ENCODE data around the gene HHAT. TPM values are rescaled to one million over a fixed set of nuclear protein-coding genes. Genes with fewer than 3 reads are reported as not detected.

HHAT gene
- total and polyA plus RNA-seq, 12 donors: 0.81 to 4.3 (median 2.6) TPM

GRCh38 chr1:210687582-210688279, 359.0 kb downstream of the HHAT start:
- Histone ChIP-seq H3K4me1 (peaks cover 0 to 1% (median 0%) of the 10 kb centered on the region in 9 donors), H3K4me3 (no peak overlapping the region), H3K27me3 (no peaks in the 10 kb centered on the region), H3K27ac (no peak overlapping the region), H3K9me3 (no peaks in the 10 kb centered on the region), H3K36me3 (no peaks in the 10 kb centered on the region)
- intact Hi-C loops (cut with DNase I): no loop called here
- DNase-seq (no peak), ATAC-seq (no peak)
- WGBS, 2 donors: 84 to 92% methylated on average over 7 of the region's 7 CpGs
- no peak for TF ChIP-seq CTCF (IDR thresholded peaks at IDR 0.05)

GRCh38 chr1:210688512-210689234, 360.0 kb downstream of the HHAT start:
- no peak for DNase-seq
- no peaks in the 10 kb centered on the region for H3K9me3 ChIP-seq
- intact Hi-C loops (cut with DNase I): no loop called here
- ATAC-seq: peak in 1 of 8 donors; percentile 53
- peaks cover 0 to 4% (median 0%) of the 10 kb centered on the region in 9 donors for H3K4me1 ChIP-seq
- no peak for TF ChIP-seq CTCF (IDR thresholded peaks at IDR 0.05)
- H3K4me3 ChIP-seq: no peak overlapping the region
- H3K27ac ChIP-seq: no peak overlapping the region
- H3K36me3 ChIP-seq: no peaks in the 10 kb centered on the region
- 85 to 94% methylated on average over 1 of the region's 1 CpG for WGBS, 2 donors
- H3K27me3 ChIP-seq: no peaks in the 10 kb centered on the region

- intact Hi-C loops (cut with DNase I): no loop called here
- Histone ChIP-seq H3K36me3 (no peaks in the 10 kb centered on the region), H3K4me3 (no peak overlapping the region), H3K9me3 (no peaks in the 10 kb centered on the region), H3K4me1 (peaks cover 0 to 4% (median 0%) of the 10 kb centered on the region in 9 donors), H3K27me3 (peaks cover 0 to 6% (median under 1%) of the 10 kb centered on the region in 7 donors), H3K27ac (no peak overlapping the region)
- TF ChIP-seq CTCF (IDR thresholded peaks at IDR 0.05): no peak
- no peak for ATAC-seq
- 83 to 87% methylated on average over 3 of the region's 3 CpGs for WGBS, 2 donors
- no peak for DNase-seq
Observed at GRCh38 chr1:210689826-210690225, 361.1 kb downstream of the HHAT start.

GRCh38 chr1:210690236-210690635, 361.5 kb downstream of the HHAT start:
- ATAC-seq: no peak
- intact Hi-C loops (cut with DNase I): no loop called here

More at GRCh38 chr1:210690236-210690635, 361.5 kb downstream of the HHAT start:
- H3K4me1 ChIP-seq: peaks cover 0 to 4% (median 0%) of the 10 kb centered on the region in 9 donors
- no peak for DNase-seq
- no peaks in the 10 kb centered on the region for H3K9me3 ChIP-seq
- H3K27me3 ChIP-seq: peaks cover 0 to 10% (median 4%) of the 10 kb centered on the region in 7 donors
- no peaks in the 10 kb centered on the region for H3K36me3 ChIP-seq
- H3K27ac ChIP-seq: no peak overlapping the region
- no peak for TF ChIP-seq CTCF (IDR thresholded peaks at IDR 0.05)
- no peak overlapping the region for H3K4me3 ChIP-seq
- WGBS, 2 donors: 92 to 95% methylated on average over 5 of the region's 5 CpGs

Measured in heart right ventricle (tissue), 16 donors.